Type B pancreatic cell (in vitro differentiated cells): ENCODE data around the gene GASK1A. TPM values are rescaled to one million over a fixed set of nuclear protein-coding genes. Genes with fewer than 3 reads are reported as not detected.

Experiments used
- DNase-seq: peaks from one replicate; pipeline ENCODE4 v3.0.0; 2021; ENCODE audit warnings: mixed read lengths; ENCODE audit not compliant: unreplicated experiment; ENCODE audit errors: extremely low spot score
- H3K27ac Mint-ChIP-seq: 2 replicates; pipeline ENCODE4 v1.8.0; 2021; ENCODE audit warnings: mild to moderate bottlenecking, mixed read lengths
- H3K27me3 Mint-ChIP-seq: 2 replicates; pipeline ENCODE4 v1.8.0; 2021; ENCODE audit warnings: mixed read lengths
- H3K36me3 Mint-ChIP-seq: 2 replicates; pipeline ENCODE4 v1.8.0; 2021; ENCODE audit warnings: mixed read lengths
- H3K4me1 Mint-ChIP-seq: one replicate; pipeline ENCODE4 v1.8.0; 2021; ENCODE audit warnings: mixed read lengths; ENCODE audit not compliant: unreplicated experiment
- H3K4me3 Mint-ChIP-seq: 2 replicates; pipeline ENCODE4 v1.8.0; 2021; ENCODE audit warnings: mild to moderate bottlenecking, mixed read lengths
- H3K9me3 Mint-ChIP-seq: 2 replicates; pipeline ENCODE4 v1.8.0; 2021; ENCODE audit warnings: mixed read lengths
- total RNA-seq: library from RNA; stranded (reverse); gene quantifications from 2 replicates; pipeline ENCODE4 v1.2.1, GENCODE V29; 2021; ENCODE audit warnings: low replicate concordance
- TF ChIP-seq, protein P1 (sequence below): fragments of 200-600 bp; sonication (generic); conservative IDR thresholded peaks from 2 replicates; pipeline ENCODE4 v1.5.0; 2021; ENCODE audit warnings: antibody characterized with exemption, mild to moderate bottlenecking

The GASK1A gene
- total RNA-seq, 1 donor from 2014 or later: 0.89 TPM

- Mint-ChIP-seq H3K9me3 (no peaks in the 10 kb centered on the region), H3K4me1 (no peaks in the 10 kb centered on the region), H3K27me3 (no peaks in the 10 kb centered on the region), H3K36me3 (no peaks in the 10 kb centered on the region), H3K27ac (no peak overlapping the region), H3K4me3 (no peak overlapping the region)
- no peak for DNase-seq
- TF ChIP-seq, protein P1, sequence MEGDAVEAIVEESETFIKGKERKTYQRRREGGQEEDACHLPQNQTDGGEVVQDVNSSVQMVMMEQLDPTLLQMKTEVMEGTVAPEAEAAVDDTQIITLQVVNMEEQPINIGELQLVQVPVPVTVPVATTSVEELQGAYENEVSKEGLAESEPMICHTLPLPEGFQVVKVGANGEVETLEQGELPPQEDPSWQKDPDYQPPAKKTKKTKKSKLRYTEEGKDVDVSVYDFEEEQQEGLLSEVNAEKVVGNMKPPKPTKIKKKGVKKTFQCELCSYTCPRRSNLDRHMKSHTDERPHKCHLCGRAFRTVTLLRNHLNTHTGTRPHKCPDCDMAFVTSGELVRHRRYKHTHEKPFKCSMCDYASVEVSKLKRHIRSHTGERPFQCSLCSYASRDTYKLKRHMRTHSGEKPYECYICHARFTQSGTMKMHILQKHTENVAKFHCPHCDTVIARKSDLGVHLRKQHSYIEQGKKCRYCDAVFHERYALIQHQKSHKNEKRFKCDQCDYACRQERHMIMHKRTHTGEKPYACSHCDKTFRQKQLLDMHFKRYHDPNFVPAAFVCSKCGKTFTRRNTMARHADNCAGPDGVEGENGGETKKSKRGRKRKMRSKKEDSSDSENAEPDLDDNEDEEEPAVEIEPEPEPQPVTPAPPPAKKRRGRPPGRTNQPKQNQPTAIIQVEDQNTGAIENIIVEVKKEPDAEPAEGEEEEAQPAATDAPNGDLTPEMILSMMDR: no peak
Observed at GRCh38 chr3:43093006-43093405, 113.9 kb downstream of the GASK1A start.

GRCh38 chr3:43093974-43094373, 114.9 kb downstream of the GASK1A start:
- DNase-seq: no peak
- Mint-ChIP-seq H3K4me3 (no peak overlapping the region), H3K27me3 (no peaks in the 10 kb centered on the region), H3K27ac (no peak overlapping the region), H3K4me1 (no peaks in the 10 kb centered on the region), H3K36me3 (no peaks in the 10 kb centered on the region), H3K9me3 (no peaks in the 10 kb centered on the region)
- TF ChIP-seq, protein P1: no peak

- TF ChIP-seq, protein P1: no peak
- Mint-ChIP-seq H3K4me3 (no peak overlapping the region), H3K27ac (no peak overlapping the region), H3K27me3 (no peaks in the 10 kb centered on the region), H3K4me1 (no peaks in the 10 kb centered on the region), H3K9me3 (no peaks in the 10 kb centered on the region), H3K36me3 (no peaks in the 10 kb centered on the region)
- no peak for DNase-seq
Observed at GRCh38 chr3:43094381-43094780, 115.3 kb downstream of the GASK1A start.

DNA sequence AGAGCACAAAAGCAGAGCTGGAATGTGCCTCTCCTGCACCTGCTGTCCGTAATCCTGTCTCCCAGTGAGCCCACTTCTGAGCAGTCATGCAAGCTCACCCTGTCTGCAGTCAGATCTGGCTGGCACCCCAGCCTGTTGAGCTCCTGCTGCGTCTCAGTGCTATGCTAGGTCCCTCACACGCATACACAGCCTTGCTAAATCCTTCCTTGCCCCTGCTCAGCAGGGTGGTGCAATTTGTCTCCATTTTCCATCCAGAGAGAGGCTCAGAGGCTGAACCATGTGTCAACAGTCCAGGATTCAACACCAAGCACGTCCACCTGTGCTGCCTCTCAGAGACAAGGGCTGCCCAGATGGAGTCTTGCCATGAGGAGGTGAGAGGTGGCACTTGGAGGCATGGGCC, 115.7 kb downstream of the GASK1A start:
- no peaks in the 10 kb centered on the region for H3K9me3 Mint-ChIP-seq
- no peaks in the 10 kb centered on the region for H3K36me3 Mint-ChIP-seq
- H3K4me1 Mint-ChIP-seq: no peaks in the 10 kb centered on the region
- no peaks in the 10 kb centered on the region for H3K27me3 Mint-ChIP-seq
- no peak for DNase-seq
- no peak overlapping the region for H3K4me3 Mint-ChIP-seq
- TF ChIP-seq, protein P1: no peak
- no peak overlapping the region for H3K27ac Mint-ChIP-seq

- Mint-ChIP-seq H3K27me3 (no peaks in the 10 kb centered on the region), H3K27ac (no peak overlapping the region), H3K4me1 (no peaks in the 10 kb centered on the region), H3K4me3 (no peak overlapping the region), H3K9me3 (no peaks in the 10 kb centered on the region), H3K36me3 (no peaks in the 10 kb centered on the region)
- TF ChIP-seq, protein P1: no peak
- no peak for DNase-seq
Observed at GRCh38 chr3:43095370-43095769, 116.3 kb downstream of the GASK1A start.

DNA sequence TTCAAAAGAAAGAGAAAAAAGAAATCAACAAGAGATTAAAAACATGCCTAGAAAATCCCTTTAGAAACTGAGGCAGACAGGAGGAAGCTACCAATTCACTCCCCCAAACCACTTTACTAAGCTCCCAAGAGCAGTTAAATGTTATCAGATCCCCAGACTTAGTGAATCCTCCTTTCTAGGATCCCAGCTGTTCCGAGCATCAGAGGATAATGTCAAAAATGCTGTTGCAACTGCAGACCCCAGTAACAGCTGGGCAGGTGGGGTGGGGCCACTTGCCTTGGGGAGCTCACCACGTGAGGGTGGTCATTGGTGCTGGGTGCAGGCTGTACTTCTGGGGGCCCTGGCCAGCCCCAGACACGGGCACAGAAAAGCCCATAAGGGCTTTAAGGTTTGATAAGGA, 117.7 kb downstream of the GASK1A start:
- no peaks in the 10 kb centered on the region for H3K4me1 Mint-ChIP-seq
- DNase-seq: no peak
- H3K36me3 Mint-ChIP-seq: no peaks in the 10 kb centered on the region
- no peak overlapping the region for H3K27ac Mint-ChIP-seq
- no peaks in the 10 kb centered on the region for H3K9me3 Mint-ChIP-seq
- TF ChIP-seq, protein P1: no peak
- H3K27me3 Mint-ChIP-seq: no peaks in the 10 kb centered on the region
- H3K4me3 Mint-ChIP-seq: no peak overlapping the region
